SK-N-SH (cell line): ENCODE results near the gene ZNF814.

Experiments
- CTCF ChIP-seq: fragments of 200-600 bp; sonication (generic); IDR thresholded peaks from 2 replicates; pipeline ENCODE4 v1.6.1; 2017; ENCODE audit warnings: antibody characterized with exemption, mild to moderate bottlenecking, moderate library complexity
- JUND ChIP-seq: IDR thresholded peaks from 2 replicates; pipeline ENCODE4 v1.4.0; 2012
- RAD21 ChIP-seq: IDR thresholded peaks from 2 replicates; pipeline ENCODE4 v1.6.1; 2012; ENCODE audit warnings: mild to moderate bottlenecking, low read length

- TF ChIP-seq JUND = no peak
- TF ChIP-seq CTCF = no peak
- TF ChIP-seq RAD21 = no peak
Measured at GRCh38 chr19:57935731-57936130, 46.9 kb upstream of the ZNF814 start.
